Measurements from ENCODE around the gene PDS5A.
"Not testable (repeated sequence)": the region's sequence is repeated elsewhere in the genome, so short reads cannot be mapped to it uniquely, and the experiment has no call there.

PDS5A gene

GRCh38 chr4:39976945-39977488 is 694 bp downstream of the PDS5A start:
- no peak for DNase-seq (ENCODE audit: low read depth)
- peak overlapping the region; percentile 79 for H3K4me3 ChIP-seq (ENCODE audit: control insufficient read depth, low read depth, low read length)
- TF ChIP-seq, protein P1, sequence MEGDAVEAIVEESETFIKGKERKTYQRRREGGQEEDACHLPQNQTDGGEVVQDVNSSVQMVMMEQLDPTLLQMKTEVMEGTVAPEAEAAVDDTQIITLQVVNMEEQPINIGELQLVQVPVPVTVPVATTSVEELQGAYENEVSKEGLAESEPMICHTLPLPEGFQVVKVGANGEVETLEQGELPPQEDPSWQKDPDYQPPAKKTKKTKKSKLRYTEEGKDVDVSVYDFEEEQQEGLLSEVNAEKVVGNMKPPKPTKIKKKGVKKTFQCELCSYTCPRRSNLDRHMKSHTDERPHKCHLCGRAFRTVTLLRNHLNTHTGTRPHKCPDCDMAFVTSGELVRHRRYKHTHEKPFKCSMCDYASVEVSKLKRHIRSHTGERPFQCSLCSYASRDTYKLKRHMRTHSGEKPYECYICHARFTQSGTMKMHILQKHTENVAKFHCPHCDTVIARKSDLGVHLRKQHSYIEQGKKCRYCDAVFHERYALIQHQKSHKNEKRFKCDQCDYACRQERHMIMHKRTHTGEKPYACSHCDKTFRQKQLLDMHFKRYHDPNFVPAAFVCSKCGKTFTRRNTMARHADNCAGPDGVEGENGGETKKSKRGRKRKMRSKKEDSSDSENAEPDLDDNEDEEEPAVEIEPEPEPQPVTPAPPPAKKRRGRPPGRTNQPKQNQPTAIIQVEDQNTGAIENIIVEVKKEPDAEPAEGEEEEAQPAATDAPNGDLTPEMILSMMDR (conservative IDR thresholded peaks at IDR 0.05; ENCODE audit: control insufficient read depth, insufficient read depth, low read depth, low read length): no peak

DNA sequence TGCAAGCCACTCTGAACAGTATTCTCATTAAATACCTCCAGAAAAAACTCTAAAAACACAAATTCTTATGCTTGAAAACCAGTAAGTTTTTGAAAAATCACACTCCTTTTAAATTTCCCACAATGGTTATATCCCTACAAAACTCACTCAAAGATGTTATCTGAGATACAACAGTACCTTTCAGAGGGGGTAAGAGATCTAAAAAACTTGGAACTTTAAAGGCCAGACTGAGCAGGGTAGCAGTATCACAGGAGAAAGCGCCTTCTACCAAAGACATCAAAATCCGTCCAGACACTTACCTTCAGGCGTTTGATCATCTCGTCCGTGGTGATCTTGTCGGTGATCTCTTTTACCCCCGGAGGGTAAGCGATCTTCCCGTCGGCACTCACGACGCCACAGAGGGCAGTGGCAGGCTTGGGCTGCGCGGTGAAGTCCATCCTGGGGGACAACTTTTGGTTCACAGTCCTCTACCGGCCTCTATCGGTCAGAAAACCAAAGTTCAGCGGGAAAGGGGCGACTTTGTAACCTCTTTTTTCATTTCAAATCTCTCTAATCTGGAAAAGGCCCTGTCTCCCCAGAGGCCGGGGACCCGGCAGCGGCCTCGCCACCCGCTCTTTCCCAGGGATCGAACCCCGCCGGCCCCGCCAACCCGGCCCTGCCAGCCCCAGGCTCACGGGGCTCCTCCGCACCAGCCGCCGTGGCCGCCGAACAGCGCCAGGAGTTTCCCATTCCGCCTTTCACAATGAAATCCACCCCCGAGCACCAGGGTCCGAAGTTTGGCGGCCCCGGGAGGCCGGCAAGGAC is 1.4 kb downstream of the PDS5A start:
- peak overlapping the region; percentile 79 for H3K4me3 ChIP-seq (ENCODE audit: control insufficient read depth, low read depth, low read length)
- TF ChIP-seq, protein P1 (conservative IDR thresholded peaks at IDR 0.05; ENCODE audit: control insufficient read depth, insufficient read depth, low read depth, low read length): peak; percentile 93

GRCh38 chr4:39975488-39976089 is 2.1 kb downstream of the PDS5A start:
- peak; percentile 78 for DNase-seq (ENCODE audit: low read depth)
- TF ChIP-seq, protein P1 (conservative IDR thresholded peaks at IDR 0.05; ENCODE audit: control insufficient read depth, insufficient read depth, low read depth, low read length): no peak
- peak overlapping the region; percentile 79 for H3K4me3 ChIP-seq (ENCODE audit: control insufficient read depth, low read depth, low read length)

More for the DNA sequence above, 1.4 kb downstream of the PDS5A start:
- DNase-seq (ENCODE audit: low read depth): peak; percentile 84

GRCh38 chr4:39973052-39973451 is 4.7 kb downstream of the PDS5A start:
- not testable (repeated sequence) for H3K4me3 ChIP-seq (ENCODE audit: control insufficient read depth, low read depth, low read length); DNase-seq (ENCODE audit: low read depth)

DNA sequence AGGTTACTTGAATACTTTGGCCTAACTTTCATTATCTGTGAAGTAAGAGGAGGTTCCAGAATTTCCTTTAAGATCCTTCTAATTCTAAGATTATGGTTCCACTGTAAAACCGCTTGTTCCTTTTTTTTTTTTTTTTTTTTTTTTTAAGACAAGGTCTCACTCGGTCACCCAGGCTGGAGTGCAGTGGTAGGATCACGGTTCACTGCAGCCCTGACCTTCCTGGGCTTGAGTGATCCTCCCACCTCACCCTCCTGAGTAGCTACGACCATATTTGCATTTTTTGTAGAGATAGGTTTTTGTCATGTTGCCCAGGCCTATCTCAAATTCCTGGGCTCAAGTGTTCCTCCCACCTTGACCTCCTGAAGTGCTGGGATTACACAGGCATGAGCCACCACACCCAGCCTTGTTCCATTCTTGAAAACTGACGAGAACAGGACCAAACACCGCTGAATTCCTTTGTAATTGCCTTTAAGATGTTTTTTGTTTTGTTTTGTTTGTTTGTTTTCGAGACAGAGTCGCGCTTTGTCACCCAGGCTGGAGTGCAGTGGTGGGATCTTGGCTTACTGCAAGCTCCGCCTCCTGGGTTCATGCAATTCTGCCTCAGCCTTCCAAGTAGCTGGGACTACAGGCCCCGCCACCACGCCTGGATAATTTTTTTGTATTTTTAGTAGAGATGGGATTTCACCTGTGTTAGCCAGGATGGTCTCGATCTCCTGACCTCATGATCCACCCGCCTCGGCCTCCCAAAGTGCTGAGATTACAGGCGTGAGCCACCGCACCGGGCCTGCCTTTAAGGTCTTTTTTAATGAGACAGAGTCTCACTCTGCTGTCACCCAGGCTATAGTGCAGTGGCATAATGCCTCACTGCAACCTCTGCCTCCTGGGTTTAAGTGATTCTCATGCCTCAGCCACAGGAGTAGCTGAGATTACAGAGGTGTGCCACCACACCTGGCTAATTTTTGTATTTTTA is 6.8 kb downstream of the PDS5A start:
- no peak for DNase-seq (ENCODE audit: low read depth)
- no peak overlapping the region for H3K4me3 ChIP-seq (ENCODE audit: control insufficient read depth, low read depth, low read length)
- TF ChIP-seq, protein P1 (conservative IDR thresholded peaks at IDR 0.05; ENCODE audit: control insufficient read depth, insufficient read depth, low read depth, low read length): no peak

- DNase-seq (ENCODE audit: low read depth): no peak
- H3K4me3 ChIP-seq (ENCODE audit: control insufficient read depth, low read depth, low read length): no peak overlapping the region
- TF ChIP-seq, protein P1 (conservative IDR thresholded peaks at IDR 0.05; ENCODE audit: control insufficient read depth, insufficient read depth, low read depth, low read length): no peak
Observed at GRCh38 chr4:39963656-39964055, 14.1 kb downstream of the PDS5A start.

All from fibroblast of mammary gland (primary cell).